Type B pancreatic cell (in vitro differentiated cells): Measurements from ENCODE around the gene BTBD9. TPM values are rescaled to one million over a fixed set of nuclear protein-coding genes. Genes with fewer than 3 reads are reported as not detected.
A peak's percentile ranks its signal among the peaks of the same experiment; 100 is the strongest.

ENCODE experiments used
- DNase-seq: peaks from one replicate; pipeline ENCODE4 v3.0.0; 2021; ENCODE audit warnings: mixed read lengths; ENCODE audit not compliant: unreplicated experiment; ENCODE audit errors: extremely low spot score
- H3K27ac Mint-ChIP-seq: 2 replicates; pipeline ENCODE4 v1.8.0; 2021; ENCODE audit warnings: mild to moderate bottlenecking, mixed read lengths
- H3K27me3 Mint-ChIP-seq: 2 replicates; pipeline ENCODE4 v1.8.0; 2021; ENCODE audit warnings: mixed read lengths
- H3K36me3 Mint-ChIP-seq: 2 replicates; pipeline ENCODE4 v1.8.0; 2021; ENCODE audit warnings: mixed read lengths
- H3K4me1 Mint-ChIP-seq: one replicate; pipeline ENCODE4 v1.8.0; 2021; ENCODE audit warnings: mixed read lengths; ENCODE audit not compliant: unreplicated experiment
- H3K4me3 Mint-ChIP-seq: 2 replicates; pipeline ENCODE4 v1.8.0; 2021; ENCODE audit warnings: mild to moderate bottlenecking, mixed read lengths
- H3K9me3 Mint-ChIP-seq: 2 replicates; pipeline ENCODE4 v1.8.0; 2021; ENCODE audit warnings: mixed read lengths
- CTCF ChIP-seq: fragments of 200-600 bp; sonication (generic); conservative IDR thresholded peaks from 2 replicates; pipeline ENCODE4 v1.5.0; 2021; ENCODE audit warnings: antibody characterized with exemption, mild to moderate bottlenecking
- total RNA-seq: library from RNA; stranded (reverse); gene quantifications from 2 replicates; pipeline ENCODE4 v1.2.1, GENCODE V29; 2021; ENCODE audit warnings: low replicate concordance

BTBD9 gene
- total RNA-seq, 1 donor from 2014 or later: 14.9 TPM

DNA sequence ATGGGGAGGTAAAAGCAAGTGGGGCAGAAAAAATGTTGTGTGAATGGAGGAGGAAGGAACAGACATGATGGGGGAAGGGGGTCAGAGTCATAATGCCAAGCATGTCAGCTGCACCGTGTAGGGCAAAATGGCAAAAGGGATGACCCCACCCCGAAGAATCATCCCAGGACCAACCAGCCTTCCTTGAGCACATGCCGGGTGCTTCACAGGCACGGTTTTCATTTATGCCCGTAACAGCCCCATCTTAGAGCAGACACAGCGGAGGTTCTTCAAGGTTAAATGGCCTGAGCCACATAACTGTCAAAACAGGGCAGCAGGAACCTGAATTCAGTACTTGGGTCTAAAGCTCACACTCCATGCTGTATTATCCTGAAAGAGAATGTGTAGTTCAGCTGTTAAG, 498.0 kb downstream of the BTBD9 start:
- no peak for TF ChIP-seq CTCF
- peak overlapping the region; percentile 64 for H3K27ac Mint-ChIP-seq

GRCh38 chr6:38141085-38141484, 498.6 kb downstream of the BTBD9 start:
- Mint-ChIP-seq H3K9me3 (no peaks in the 10 kb centered on the region), H3K4me3 (no peak overlapping the region), H3K4me1 (peaks cover 32% of the 10 kb centered on the region), H3K27me3 (no peaks in the 10 kb centered on the region), H3K27ac (peak overlapping the region; percentile 64), H3K36me3 (peaks cover 18% of the 10 kb centered on the region)
- no peak for DNase-seq
- no peak for TF ChIP-seq CTCF

More for the DNA sequence above, 498.0 kb downstream of the BTBD9 start:
- Mint-ChIP-seq H3K4me1 (peaks cover 38% of the 10 kb centered on the region), H3K4me3 (no peak overlapping the region), H3K9me3 (no peaks in the 10 kb centered on the region), H3K27me3 (no peaks in the 10 kb centered on the region), H3K36me3 (peaks cover 18% of the 10 kb centered on the region)
- DNase-seq: no peak

DNA sequence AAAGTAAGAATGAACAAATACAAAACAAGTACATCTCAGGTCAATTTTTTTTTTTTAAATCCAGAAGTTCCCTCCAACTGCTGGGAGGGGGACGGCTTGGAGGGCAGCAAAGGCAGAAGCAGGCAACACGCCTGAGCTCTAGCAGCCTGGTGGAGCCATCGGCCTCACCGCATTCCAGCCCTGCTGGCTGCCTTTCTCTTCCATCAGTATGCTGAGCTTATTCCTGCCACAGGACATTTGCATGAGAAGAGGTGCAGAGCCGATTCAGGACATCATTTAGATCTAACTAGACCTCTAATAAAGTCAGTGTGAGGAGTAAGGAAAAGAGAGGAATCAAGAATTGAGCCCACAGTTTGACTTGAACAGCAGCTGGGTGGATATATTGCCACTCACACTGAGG, 501.4 kb downstream of the BTBD9 start:
- no peak overlapping the region for H3K27ac Mint-ChIP-seq
- H3K4me1 Mint-ChIP-seq: peaks cover 29% of the 10 kb centered on the region
- DNase-seq: no peak
- H3K9me3 Mint-ChIP-seq: no peaks in the 10 kb centered on the region
- H3K4me3 Mint-ChIP-seq: no peak overlapping the region
- H3K36me3 Mint-ChIP-seq: peaks cover 26% of the 10 kb centered on the region
- H3K27me3 Mint-ChIP-seq: no peaks in the 10 kb centered on the region
- TF ChIP-seq CTCF: no peak

DNA sequence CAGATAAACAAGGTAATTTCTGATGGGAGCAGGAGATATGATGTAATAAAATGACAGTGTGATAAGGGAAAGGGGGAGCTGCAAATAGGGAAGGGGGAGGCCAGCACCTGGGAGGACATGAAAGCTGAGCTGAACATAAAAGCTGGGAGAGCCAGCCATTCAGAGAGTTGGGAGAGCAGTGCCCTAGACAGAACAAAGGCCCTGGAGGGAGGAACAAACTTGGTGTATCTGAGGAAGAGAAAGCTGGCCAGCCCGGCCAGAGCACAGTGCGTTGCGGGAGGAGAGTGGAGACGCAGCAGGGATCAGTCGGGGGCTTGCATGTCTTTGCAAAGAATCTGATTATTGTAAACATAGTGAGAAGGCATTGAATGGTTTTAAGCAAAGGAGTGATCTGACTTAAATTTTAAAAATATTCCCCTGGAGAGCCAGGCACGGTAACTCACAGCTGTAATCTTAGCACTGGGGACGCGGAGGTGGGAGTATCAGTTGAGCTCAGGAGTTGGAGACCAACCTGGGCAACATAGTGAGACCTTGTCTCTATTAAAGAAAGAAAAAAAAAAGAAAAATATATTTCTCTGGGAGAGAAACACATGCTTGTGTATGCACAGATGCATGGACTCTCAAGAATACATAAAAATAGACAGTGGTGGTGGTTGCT, 502.0 kb downstream of the BTBD9 start:
- H3K9me3 Mint-ChIP-seq: no peaks in the 10 kb centered on the region
- no peaks in the 10 kb centered on the region for H3K27me3 Mint-ChIP-seq
- H3K36me3 Mint-ChIP-seq: peaks cover 26% of the 10 kb centered on the region
- H3K4me3 Mint-ChIP-seq: peak overlapping the region; percentile 6
- H3K4me1 Mint-ChIP-seq: peaks cover 23% of the 10 kb centered on the region
- peak overlapping the region; percentile 13 for H3K27ac Mint-ChIP-seq
- TF ChIP-seq CTCF: no peak
- DNase-seq: no peak

GRCh38 chr6:38136547-38136946, 503.2 kb downstream of the BTBD9 start:
- Mint-ChIP-seq H3K36me3 (peaks cover 28% of the 10 kb centered on the region), H3K4me3 (no peak overlapping the region), H3K27me3 (no peaks in the 10 kb centered on the region), H3K9me3 (no peaks in the 10 kb centered on the region), H3K4me1 (peaks cover 22% of the 10 kb centered on the region), H3K27ac (no peak overlapping the region)
- TF ChIP-seq CTCF: no peak
- DNase-seq: no peak
